SK-N-MC (cell line): Measurements from ENCODE around the gene VGLL2.

Experiments
- DNase-seq: peaks from one replicate; pipeline ENCODE4 v3.0.0-alpha.2; 2011; ENCODE audit warnings: low read depth, low spot score
- H3K27ac ChIP-seq: fragments of 200-600 bp; sonication (generic); 2 replicates; pipeline ENCODE4 v1.5.1; 2016; ENCODE audit warnings: mixed run types
- H3K36me3 ChIP-seq: fragments of 200-600 bp; sonication (generic); 2 replicates; pipeline ENCODE4 v1.6.1; 2017; ENCODE audit warnings: antibody characterized with exemption, low read length, mixed read lengths; ENCODE audit not compliant: insufficient read depth
- H3K4me3 ChIP-seq: fragments of 200-600 bp; sonication (generic); 2 replicates; pipeline ENCODE4 v1.5.1; 2016
- H3K9ac ChIP-seq: fragments of 200-600 bp; sonication (generic); 2 replicates; pipeline ENCODE4 v1.8.0; 2017; ENCODE audit warnings: mixed run types, mixed read lengths; ENCODE audit not compliant: insufficient read length
- H3K9me3 ChIP-seq: fragments of 200-600 bp; sonication (generic); 2 replicates; pipeline ENCODE4 v1.6.1; 2017; ENCODE audit warnings: low read depth, mild to moderate bottlenecking, antibody characterized with exemption, low read length, moderate library complexity, mixed read lengths
- EZH2 ChIP-seq: fragments of 200-600 bp; sonication (generic); IDR thresholded peaks from one replicate; pipeline ENCODE4 v1.6.1; 2017; ENCODE audit warnings: antibody characterized with exemption
- FOXP2 ChIP-seq: optimal IDR thresholded peaks from 2 replicates; pipeline ENCODE3; 2011; ENCODE audit warnings: mild to moderate bottlenecking, moderate library complexity; ENCODE audit not compliant: insufficient read depth; ENCODE audit errors: extremely low read length, control extremely low read depth
- POLR2AphosphoS5 ChIP-seq: IDR thresholded peaks from 2 replicates; pipeline ENCODE4 v1.6.1; 2012; ENCODE audit warnings: mild to moderate bottlenecking, low read depth, low read length, borderline replicate concordance

Gene VGLL2

DNA sequence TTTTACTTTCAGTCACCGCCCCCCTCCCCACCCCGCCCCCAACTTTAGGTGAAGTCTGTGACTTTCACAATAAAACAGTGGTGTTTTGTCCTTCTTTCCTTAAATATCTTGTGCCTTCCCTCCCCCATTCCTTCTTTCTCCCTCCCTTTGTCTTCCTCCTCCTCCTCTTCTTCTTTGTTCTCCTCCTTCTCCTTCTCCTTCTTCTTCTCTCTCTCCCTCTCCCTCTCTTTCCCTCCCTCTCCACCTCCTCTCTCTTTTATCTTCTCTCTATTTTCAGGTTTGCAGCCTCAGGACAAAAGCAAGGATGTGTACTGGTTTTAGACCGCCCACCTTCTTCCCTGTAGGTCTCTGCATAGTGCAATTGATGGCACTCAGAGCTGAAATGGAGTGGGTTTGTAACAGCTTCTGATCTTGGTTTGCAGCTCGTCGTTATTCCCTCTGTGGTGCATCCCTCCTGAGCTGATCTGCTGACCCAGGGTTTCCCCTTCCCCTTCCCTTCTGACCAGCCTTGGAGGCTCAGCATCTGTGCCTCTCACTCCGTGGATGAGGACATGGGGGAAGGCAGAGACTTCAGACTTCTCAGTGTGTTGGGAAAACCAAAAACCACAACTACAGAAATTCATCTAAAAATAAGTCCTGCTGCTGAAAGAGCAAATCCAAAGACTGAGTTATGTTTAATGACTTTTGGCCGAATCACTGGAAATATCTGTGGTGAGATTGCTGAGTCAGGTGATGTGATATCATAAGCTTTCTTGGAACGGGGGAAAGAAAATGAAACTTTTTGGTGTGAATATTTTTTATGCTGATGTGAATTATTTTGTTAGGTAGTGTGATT is 6.9 kb downstream of the VGLL2 start:
- Histone ChIP-seq H3K9me3 (no peaks in the 10 kb centered on the region), H3K36me3 (no peaks in the 10 kb centered on the region), H3K9ac (no peak overlapping the region), H3K27ac (no peak overlapping the region), H3K4me3 (no peak overlapping the region)
- TF ChIP-seq EZH2 (no peak), POLR2AphosphoS5 (no peak), FOXP2 (no peak)
- DNase-seq = no peak

DNA sequence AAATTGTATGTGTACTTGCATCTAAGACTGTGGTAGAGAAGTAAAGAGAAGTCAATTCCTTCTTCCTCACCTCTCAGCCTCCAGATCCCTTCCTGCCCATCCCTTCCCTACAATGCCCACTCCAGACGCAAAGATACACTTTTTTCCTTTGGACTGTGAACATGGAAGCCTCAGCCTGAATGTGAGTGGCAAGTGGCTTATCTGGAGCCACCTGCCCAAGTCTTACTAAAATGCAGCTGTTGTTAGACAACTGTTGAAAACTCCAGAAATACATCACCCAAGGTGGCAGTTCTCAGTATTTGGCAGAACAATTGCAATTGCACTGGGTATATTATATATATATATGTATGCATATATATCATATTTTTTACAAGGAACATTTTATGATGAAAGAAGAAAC is 7.5 kb downstream of the VGLL2 start:
- Histone ChIP-seq H3K9me3 (no peaks in the 10 kb centered on the region), H3K27ac (no peak overlapping the region), H3K36me3 (no peaks in the 10 kb centered on the region), H3K4me3 (no peak overlapping the region), H3K9ac (no peak overlapping the region)
- no peak for DNase-seq
- TF ChIP-seq FOXP2 = no peak
- no peak for TF ChIP-seq POLR2AphosphoS5

DNA sequence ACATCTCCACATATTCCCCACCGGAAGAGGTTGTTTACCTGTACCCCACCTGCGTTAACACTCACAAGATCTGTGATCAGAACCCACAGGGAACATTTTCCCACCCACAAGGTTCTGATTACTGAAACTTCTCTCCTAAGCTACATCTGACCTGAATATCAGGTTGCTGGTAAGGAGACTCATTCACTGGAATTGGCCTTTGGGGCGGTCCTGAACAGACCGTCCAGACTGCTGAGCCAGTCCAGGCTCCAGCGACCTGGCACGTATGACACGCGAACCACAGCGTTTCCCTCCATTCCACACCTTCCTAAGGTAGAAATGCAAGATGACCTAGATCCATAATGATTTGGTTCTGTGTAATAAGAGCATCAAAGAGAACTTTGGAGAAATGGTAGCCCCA is 9.8 kb downstream of the VGLL2 start:
- TF ChIP-seq EZH2 = no peak
- TF ChIP-seq FOXP2 = no peak
- TF ChIP-seq POLR2AphosphoS5 = no peak

DNA sequence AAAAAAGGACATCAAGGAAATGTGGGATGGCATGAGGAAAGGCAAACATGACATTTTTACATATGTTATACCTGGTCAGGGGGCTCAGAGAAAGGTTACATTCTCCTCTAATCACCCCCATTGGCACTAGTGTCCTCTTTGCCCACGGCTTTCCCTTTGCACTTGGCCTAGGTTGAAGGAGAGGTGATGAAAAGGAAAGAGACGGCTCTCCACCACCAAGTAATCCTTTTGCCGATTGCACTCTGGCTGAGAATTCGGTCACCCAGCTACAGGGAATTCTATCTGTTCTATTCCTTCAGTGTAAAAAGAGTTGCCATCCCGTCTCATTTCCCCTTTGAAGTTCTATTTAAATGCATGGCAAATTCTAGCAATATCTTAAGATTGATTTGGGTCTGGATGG is 10.4 kb downstream of the VGLL2 start:
- H3K36me3 ChIP-seq = no peaks in the 10 kb centered on the region
- no peak for DNase-seq
- TF ChIP-seq FOXP2 (no peak), EZH2 (no peak), POLR2AphosphoS5 (no peak)

More for the DNA sequence above, 9.8 kb downstream of the VGLL2 start:
- H3K9me3 ChIP-seq = no peaks in the 10 kb centered on the region
- H3K9ac ChIP-seq = no peak overlapping the region
- DNase-seq = no peak
- H3K4me3 ChIP-seq = no peak overlapping the region
- H3K27ac ChIP-seq = no peak overlapping the region
- H3K36me3 ChIP-seq = no peaks in the 10 kb centered on the region

DNA sequence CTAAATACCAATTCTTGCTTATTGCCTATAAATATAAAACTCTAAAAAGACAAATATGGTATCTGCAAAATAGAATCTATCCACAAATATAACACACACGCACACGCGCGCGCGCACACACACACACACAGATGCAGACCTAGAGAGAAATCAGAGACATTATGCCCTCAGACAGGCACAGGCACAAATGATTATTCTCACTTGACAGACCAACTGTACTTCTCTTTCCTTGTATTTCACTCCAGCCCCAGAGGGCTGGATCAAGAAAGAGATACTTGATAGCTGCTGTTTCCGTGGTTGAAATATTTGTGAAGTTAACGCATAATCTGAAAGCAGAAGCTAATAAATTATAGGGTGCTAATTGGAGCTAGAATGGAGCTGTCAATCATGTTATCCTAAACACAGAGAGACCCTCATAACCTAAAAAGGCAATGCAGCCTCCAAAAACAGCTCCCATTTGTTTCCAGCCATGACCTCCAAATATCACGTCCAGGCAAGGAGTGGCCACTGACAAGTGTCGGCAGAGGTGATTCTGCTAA is 11.5 kb downstream of the VGLL2 start:
- no peak overlapping the region for H3K9ac ChIP-seq
- H3K4me3 ChIP-seq = no peak overlapping the region
- no peak for TF ChIP-seq EZH2
- H3K36me3 ChIP-seq = no peaks in the 10 kb centered on the region
- no peaks in the 10 kb centered on the region for H3K9me3 ChIP-seq
- no peak for DNase-seq
- H3K27ac ChIP-seq = no peak overlapping the region

More for the DNA sequence above, 10.4 kb downstream of the VGLL2 start:
- Histone ChIP-seq H3K9me3 (no peaks in the 10 kb centered on the region), H3K4me3 (no peak overlapping the region), H3K27ac (no peak overlapping the region), H3K9ac (no peak overlapping the region)

DNA sequence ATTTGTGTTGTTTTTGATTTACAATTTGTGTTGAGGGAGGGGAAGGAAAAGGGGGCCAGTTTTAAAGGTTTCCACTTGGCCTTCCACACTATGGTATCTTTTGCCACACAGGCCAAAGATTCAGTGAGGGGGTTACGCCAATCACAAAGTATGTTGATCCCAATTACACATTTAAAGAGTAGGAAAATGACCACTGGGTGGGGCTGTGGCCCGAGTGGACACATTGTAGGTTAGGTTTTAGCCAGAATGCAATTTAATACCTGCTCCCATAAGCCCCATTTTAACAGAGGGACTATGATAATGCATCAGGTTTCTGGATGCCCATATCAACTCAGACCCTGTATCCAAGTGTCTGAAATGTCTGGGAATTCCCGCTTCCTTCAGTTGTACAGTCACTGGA is 15.6 kb downstream of the VGLL2 start:
- no peaks in the 10 kb centered on the region for H3K9me3 ChIP-seq
- H3K4me3 ChIP-seq = no peak overlapping the region
- TF ChIP-seq EZH2 (no peak), POLR2AphosphoS5 (no peak), FOXP2 (no peak)
- no peak overlapping the region for H3K9ac ChIP-seq
- no peak overlapping the region for H3K27ac ChIP-seq
- no peaks in the 10 kb centered on the region for H3K36me3 ChIP-seq
- DNase-seq = no peak

DNA sequence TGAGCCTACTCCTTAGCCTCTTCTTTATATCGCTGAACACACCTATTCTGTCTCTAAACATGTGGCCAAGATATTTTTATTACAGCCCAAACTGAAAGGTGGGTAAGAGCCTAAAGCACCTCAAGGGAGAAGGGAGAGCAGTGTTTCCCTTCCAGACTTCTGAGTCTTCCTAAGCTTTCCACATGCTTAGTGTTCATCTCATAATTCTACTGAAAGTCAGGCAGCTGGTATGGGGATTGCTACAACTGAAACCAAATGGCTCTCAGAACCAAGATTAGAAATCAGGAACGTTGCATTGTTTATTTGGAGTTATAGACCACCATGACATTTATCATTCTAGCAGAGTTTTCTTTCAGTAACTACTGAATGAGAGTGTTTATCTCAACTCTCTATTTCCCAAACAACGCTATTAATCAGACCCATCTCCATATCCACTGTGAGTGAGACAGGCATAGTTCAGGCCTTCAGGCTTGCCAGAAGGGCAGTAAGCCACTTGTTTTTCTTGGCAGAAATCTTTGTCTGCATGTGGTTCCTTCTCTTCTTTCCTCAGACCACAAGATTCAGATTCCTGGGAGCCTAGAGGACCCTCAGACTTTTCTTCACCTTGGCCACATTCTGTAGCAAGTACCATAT is 22.8 kb downstream of the VGLL2 start:
- H3K4me3 ChIP-seq = no peak overlapping the region

DNA sequence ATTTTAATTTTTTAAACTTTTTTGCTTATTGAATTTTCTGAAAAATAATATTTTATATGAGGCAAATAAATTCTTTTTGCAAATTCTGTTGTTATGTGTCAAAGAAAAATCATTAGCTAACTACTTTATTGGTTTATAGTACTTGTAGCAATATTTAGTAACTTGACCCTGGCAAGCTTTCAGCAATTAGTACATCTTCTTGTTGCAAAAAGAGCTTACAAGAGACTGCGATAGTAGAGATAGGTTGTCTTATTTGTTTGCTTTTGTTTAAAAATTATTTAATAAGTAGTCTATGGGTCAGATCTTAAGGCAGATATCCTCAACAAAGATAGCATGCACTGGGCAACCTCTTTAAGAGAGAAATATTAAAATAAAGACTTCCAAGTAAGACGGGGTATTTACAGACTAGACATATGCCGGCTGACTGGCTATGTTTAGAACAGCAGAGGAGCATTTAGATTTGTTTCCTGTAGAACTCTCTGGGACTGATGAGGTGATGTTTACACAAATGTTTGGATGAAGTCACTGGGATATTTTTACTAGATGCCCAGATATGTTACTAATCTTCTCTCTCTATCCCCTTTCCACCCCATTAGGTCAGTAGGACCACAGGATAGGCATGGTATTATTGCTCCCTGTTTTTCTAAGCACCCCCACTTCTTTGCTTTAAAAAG is 25.0 kb downstream of the VGLL2 start:
- no peak overlapping the region for H3K27ac ChIP-seq
- no peak for TF ChIP-seq FOXP2
- no peak for TF ChIP-seq EZH2
- no peak for TF ChIP-seq POLR2AphosphoS5
- DNase-seq = no peak
- H3K9ac ChIP-seq = no peak overlapping the region
- H3K36me3 ChIP-seq = no peaks in the 10 kb centered on the region
- no peak overlapping the region for H3K4me3 ChIP-seq
- H3K9me3 ChIP-seq = no peaks in the 10 kb centered on the region

More for the DNA sequence above, 22.8 kb downstream of the VGLL2 start:
- Histone ChIP-seq H3K9ac (no peak overlapping the region), H3K9me3 (no peaks in the 10 kb centered on the region), H3K36me3 (no peaks in the 10 kb centered on the region), H3K27ac (no peak overlapping the region)
- no peak for DNase-seq
- no peak for TF ChIP-seq FOXP2
- no peak for TF ChIP-seq POLR2AphosphoS5
- TF ChIP-seq EZH2 = no peak
